PC-3 (cell line): ENCODE measurements around the gene CMTM7.

Experiments
- EZH2 ChIP-seq: fragments of 300-600 bp; sonication (generic); IDR thresholded peaks from one replicate; pipeline ENCODE4 v1.6.1; 2017; ENCODE audit warnings: antibody characterized with exemption, mild to moderate bottlenecking, low read length; ENCODE audit not compliant: unreplicated experiment
- TF ChIP-seq, protein P1 (sequence below): fragments of 300-600 bp; sonication (generic); conservative IDR thresholded peaks from 2 replicates; pipeline ENCODE4 v1.5.1; 2017; ENCODE audit warnings: antibody characterized with exemption, low read depth, mild to moderate bottlenecking, low read length

DNA sequence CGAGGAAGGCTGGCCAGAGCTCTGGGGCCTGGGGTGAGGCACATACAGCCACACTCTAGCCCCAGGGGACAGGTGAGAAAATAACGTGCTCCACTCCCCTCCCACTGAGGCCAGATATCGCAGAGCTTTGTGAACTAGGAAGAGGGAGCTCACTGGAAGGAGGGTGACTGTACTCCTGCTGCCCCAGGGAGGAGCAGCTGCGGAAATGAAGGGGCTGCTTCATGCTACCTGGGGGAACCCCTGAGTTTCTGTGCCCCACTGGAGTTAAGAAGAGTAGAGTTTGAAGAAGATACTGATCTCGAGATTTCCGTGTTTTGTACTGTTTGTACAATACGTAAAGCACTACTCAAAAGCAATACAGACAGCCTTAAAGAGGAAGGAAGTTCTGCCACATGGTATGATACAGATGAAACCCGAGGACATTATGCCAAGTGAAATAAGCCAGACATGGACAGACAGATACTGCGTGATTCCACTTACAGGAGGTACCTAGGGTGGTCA is 66.4 kb downstream of the CMTM7 start:
- TF ChIP-seq, protein P1, sequence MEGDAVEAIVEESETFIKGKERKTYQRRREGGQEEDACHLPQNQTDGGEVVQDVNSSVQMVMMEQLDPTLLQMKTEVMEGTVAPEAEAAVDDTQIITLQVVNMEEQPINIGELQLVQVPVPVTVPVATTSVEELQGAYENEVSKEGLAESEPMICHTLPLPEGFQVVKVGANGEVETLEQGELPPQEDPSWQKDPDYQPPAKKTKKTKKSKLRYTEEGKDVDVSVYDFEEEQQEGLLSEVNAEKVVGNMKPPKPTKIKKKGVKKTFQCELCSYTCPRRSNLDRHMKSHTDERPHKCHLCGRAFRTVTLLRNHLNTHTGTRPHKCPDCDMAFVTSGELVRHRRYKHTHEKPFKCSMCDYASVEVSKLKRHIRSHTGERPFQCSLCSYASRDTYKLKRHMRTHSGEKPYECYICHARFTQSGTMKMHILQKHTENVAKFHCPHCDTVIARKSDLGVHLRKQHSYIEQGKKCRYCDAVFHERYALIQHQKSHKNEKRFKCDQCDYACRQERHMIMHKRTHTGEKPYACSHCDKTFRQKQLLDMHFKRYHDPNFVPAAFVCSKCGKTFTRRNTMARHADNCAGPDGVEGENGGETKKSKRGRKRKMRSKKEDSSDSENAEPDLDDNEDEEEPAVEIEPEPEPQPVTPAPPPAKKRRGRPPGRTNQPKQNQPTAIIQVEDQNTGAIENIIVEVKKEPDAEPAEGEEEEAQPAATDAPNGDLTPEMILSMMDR, result no peak
- TF ChIP-seq EZH2, result no peak
